GM18517 (cell line): ENCODE measurements around the gene LILRB4.
"Not testable (repeated sequence)": the region's sequence is repeated elsewhere in the genome, so short reads cannot be mapped to it uniquely, and the experiment has no call there.

Source experiments
- ATAC-seq: cut with Tn5 transposase; IDR thresholded peaks from one replicate; pipeline ENCODE4 v1.9.1; 2021; ENCODE audit warnings: mild to moderate bottlenecking, moderate library complexity; ENCODE audit not compliant: unreplicated experiment

LILRB4 gene

DNA sequence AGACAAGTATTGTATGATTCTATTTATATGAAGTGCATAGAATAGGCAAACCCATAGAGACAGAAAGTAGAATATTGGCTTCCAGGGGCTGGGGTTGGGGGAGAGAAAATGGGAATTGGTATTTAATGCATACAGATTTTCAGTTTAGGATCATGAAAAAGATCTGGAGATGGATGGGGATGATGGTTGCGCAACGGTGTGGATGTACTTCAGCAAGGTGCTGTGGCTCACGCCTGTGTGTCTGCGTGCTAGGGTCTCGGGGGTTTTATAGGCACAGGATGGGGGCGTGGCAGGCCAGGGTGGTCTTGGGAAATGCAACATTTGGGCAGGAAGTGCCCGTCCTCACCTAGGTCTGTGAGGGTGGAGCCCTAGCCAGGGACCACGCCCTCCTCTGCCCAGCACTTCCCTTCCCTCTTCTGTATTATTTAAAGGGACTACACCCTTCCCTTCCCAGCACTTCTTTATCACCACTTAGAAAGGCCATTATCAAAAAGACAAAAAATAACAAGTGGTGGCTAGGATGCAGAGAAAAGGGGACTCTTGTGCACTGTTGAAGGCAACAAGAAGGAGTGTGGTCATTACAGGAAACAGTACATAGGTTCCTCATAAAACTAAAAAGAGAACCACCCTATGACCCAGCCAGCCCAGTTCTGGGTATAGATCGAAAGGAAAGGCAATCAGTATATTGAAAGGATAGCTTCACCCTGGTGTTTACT is 29.0 kb downstream of the LILRB4 start:
- ATAC-seq, result no peak

GRCh38 chr19:54692298-54692615 is 29.5 kb downstream of the LILRB4 start:
- ATAC-seq, result no peak

DNA sequence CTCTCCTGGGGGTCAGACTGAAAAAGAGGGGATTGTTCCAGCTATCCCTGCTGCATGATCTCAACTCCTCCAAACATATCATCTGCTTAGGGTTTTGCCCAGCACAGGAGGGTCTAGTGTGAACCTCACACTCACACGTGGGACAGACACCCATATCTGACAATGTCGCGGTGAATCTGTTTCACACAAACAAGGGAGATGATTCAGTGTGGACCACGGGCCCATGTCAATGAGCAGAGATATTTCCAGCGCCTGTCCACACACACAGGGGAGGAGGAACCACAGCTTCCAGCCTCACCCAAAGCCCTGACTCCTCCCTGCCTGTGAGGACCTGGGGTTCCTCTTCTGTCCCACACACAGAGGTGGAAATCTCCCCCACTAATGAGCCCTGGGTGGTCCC is 31.9 kb downstream of the LILRB4 start:
- ATAC-seq, result no peak

GRCh38 chr19:54696117-54696548 is 33.3 kb downstream of the LILRB4 start:
- no peak for ATAC-seq

DNA sequence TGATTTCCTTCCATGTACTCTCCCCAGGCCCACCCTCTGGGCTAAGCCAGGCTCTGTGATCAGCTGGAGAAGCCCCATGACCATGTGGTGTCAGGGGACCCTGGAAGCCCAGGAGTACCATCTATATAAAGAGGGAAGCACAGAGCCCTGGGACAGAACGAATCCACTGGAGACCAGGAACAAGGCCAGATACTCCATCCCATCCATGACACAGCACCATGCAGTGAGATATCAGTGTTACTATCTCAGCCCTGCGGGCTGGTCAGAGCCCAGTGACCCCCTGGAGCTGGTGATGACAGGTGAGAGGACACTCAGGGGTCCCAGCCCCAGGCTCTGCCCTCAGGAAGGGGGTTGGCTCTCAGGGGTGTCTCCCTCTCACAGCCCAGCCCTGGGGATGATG is 34.0 kb downstream of the LILRB4 start:
- ATAC-seq, result no peak

DNA sequence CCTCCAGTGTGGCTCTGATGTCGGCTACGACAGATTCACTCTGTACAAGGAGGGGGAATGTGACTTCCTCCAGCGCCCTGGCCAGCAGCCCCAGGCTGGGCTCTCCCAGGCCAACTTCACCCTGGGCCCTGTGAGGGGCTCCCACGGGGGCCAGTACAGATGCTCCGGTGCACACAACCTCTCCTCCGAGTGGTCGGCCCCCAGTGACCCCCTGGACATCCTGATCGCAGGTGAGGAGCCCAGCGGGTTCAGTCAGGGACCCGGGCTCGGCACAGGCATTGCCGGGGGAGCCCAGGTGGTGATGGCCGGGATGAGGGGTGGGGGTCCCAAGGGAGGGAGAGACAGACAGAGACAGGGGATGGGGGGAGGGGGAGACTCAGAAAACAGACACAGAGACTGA is 34.9 kb downstream of the LILRB4 start:
- not testable (repeated sequence) for ATAC-seq

- ATAC-seq, result no peak
Measured at GRCh38 chr19:54704928-54705327, 42.1 kb downstream of the LILRB4 start.

- no peak for ATAC-seq
Measured at GRCh38 chr19:54707962-54708361, 45.2 kb downstream of the LILRB4 start.

GRCh38 chr19:54708781-54709180 is 46.0 kb downstream of the LILRB4 start:
- ATAC-seq, result no peak

- no peak for ATAC-seq
Measured at GRCh38 chr19:54709212-54709948, 46.6 kb downstream of the LILRB4 start.

DNA sequence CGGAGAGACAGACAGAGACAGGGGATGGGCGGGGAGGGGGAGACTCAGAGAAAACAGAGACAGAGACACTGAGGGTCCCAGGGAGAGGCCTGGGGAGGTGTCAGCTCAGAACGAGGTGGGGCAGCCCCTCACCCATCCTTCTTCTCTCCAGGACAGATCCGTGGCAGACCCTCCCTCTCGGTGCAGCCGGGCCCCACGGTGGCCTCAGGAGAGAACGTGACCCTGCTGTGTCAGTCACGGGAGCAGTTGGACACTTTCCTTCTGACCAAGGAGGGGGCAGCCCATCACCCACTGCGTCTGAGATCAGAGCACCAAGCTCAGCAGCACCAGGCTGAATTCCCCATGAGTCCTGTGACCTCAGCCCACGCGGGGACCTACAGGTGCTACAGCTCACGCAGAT is 47.2 kb downstream of the LILRB4 start:
- not testable (repeated sequence) for ATAC-seq
